OCI-LY1 (cell line): ENCODE measurements around the gene CDK11A.

Experiments
- H2AFZ ChIP-seq: fragments of 200-600 bp; sonication (generic), shearing (Covaris generic); 2 replicates; pipeline ENCODE4 v1.6.0; 2014; ENCODE audit warnings: antibody characterized with exemption, mild to moderate bottlenecking, low read length
- H3F3A ChIP-seq: fragments of 200-600 bp; sonication (generic), shearing (Covaris generic); 2 replicates; pipeline ENCODE4 v1.6.0; 2014; ENCODE audit warnings: mild to moderate bottlenecking, antibody characterized with exemption, low read length, moderate library complexity; ENCODE audit not compliant: insufficient read depth
- H3K27ac ChIP-seq: fragments of 200-600 bp; sonication (generic); 2 replicates; pipeline ENCODE4 v1.5.1; 2014; ENCODE audit warnings: low read length, mixed run types, mild to moderate bottlenecking, low read depth; ENCODE audit not compliant: poor library complexity, severe bottlenecking
- H3K27me3 ChIP-seq: fragments of 200-600 bp; sonication (generic); 2 replicates; pipeline ENCODE4 v1.6.0; 2014; ENCODE audit warnings: antibody characterized with exemption, mild to moderate bottlenecking, low read length, moderate library complexity; ENCODE audit not compliant: insufficient read depth
- H3K36me3 ChIP-seq: fragments of 200-600 bp; sonication (generic); 2 replicates; pipeline ENCODE4 v1.6.1; 2014; ENCODE audit warnings: mild to moderate bottlenecking, antibody characterized with exemption, low read length, moderate library complexity, mixed read lengths; ENCODE audit not compliant: insufficient read depth
- H3K4me1 ChIP-seq: fragments of 200-600 bp; sonication (generic); 2 replicates; pipeline ENCODE4 v1.5.1; 2014; ENCODE audit warnings: mild to moderate bottlenecking, low read length, moderate library complexity; ENCODE audit not compliant: insufficient read depth, severe bottlenecking
- H3K4me2 ChIP-seq: fragments of 200-600 bp; sonication (generic), shearing (Covaris generic); 2 replicates; pipeline ENCODE4 v1.6.1; 2014; ENCODE audit warnings: low read length
- H3K4me3 ChIP-seq: fragments of 200-600 bp; sonication (generic); 2 replicates; pipeline ENCODE4 v1.5.1; 2014; ENCODE audit warnings: low read length, low read depth, mild to moderate bottlenecking, mixed read lengths; ENCODE audit not compliant: poor library complexity, severe bottlenecking
- H3K79me2 ChIP-seq: fragments of 200-600 bp; shearing (Covaris generic); 2 replicates; pipeline ENCODE4 v1.6.1; 2016; ENCODE audit warnings: mixed run types, low read length, mixed read lengths; ENCODE audit not compliant: insufficient read depth
- H3K9ac ChIP-seq: fragments of 200-600 bp; sonication (generic), shearing (Covaris generic); 2 replicates; pipeline ENCODE4 v1.6.1; 2014; ENCODE audit warnings: mild to moderate bottlenecking, low read length, mixed read lengths
- H3K9me2 ChIP-seq: fragments of 200-600 bp; sonication (generic), shearing (Covaris generic); 2 replicates; pipeline ENCODE4 v1.6.1; 2014; ENCODE audit warnings: low read depth, mild to moderate bottlenecking, low read length, mixed read lengths
- H3K9me3 ChIP-seq: fragments of 200-600 bp; shearing (Covaris generic); 2 replicates; pipeline ENCODE4 v1.6.1; 2014; ENCODE audit warnings: low read length, mixed read lengths
- H4K20me1 ChIP-seq: fragments of 200-600 bp; sonication (generic), shearing (Covaris generic); 2 replicates; pipeline ENCODE4 v1.6.0; 2016; ENCODE audit warnings: mild to moderate bottlenecking, low read length; ENCODE audit not compliant: insufficient read depth
- CTCF ChIP-seq: fragments of 200-600 bp; sonication (generic), shearing (Covaris generic); IDR thresholded peaks from 2 replicates; pipeline ENCODE4 v1.5.1; 2017; ENCODE audit warnings: mild to moderate bottlenecking, antibody characterized with exemption, low read length, moderate library complexity, mixed read lengths
- EZH2 ChIP-seq: fragments of 200-600 bp; sonication (generic), shearing (Covaris generic); IDR thresholded peaks from 2 replicates; pipeline ENCODE4 v1.8.0; 2017; ENCODE audit warnings: borderline replicate concordance, mixed run types, mild to moderate bottlenecking, antibody characterized with exemption, low read length, moderate library complexity, mixed read lengths

CDK11A gene

GRCh38 chr1:1770102-1770501, 45.9 kb upstream of the CDK11A start:
- Histone ChIP-seq H3K27ac (no peak overlapping the region), H3K9me3 (peaks cover 6% of the 10 kb centered on the region), H2AFZ (no peak overlapping the region), H3K9ac (no peak overlapping the region), H3K4me1 (peaks cover 2% of the 10 kb centered on the region), H4K20me1 (0 out of 2 replicates have a peak, but pooled peaks cover 3% of the 10 kb centered on the region), H3K4me2 (no peak overlapping the region), H3K27me3 (no peaks in the 10 kb centered on the region), H3K9me2 (no peaks in the 10 kb centered on the region), H3F3A (no peaks in the 10 kb centered on the region), H3K4me3 (no peak overlapping the region), H3K36me3 (peaks cover 94% of the 10 kb centered on the region), H3K79me2 (peaks cover 99% of the 10 kb centered on the region)
- TF ChIP-seq CTCF = no peak
- no peak for TF ChIP-seq EZH2

DNA sequence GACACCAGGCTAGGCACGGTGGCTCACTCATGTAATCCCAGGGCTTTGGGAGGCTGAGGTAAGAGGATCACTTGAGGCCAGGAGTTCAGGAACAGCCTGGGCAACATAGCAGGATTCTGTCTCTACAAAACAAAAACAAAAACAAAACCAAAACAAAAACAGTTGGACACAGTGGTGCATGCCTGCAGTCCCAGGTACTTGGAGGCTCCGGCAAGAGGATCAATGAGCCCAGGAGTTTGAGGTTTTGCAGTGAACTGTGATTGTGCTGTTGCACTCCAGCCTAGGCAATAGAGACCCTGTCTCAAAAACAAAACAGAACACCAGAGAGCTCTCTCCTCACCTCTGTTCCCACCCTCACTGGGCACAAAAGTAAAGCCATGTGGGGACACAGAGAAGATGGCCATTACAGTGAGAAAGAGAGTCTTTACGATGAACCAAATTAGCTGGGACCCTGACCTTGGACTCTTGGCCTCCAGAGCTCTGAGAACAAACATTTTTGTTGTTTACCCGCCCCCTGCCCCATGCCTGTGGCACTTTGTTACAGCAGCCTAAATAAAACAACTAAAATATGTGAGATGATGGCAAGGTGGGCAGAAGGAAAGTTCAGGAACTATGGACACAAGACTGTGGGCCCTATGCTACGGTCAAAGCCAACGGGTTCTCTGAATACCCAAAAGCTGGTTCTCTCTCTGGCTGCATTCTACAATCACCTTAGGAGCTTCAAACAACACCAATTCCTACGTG, 44.3 kb upstream of the CDK11A start:
- Histone ChIP-seq H2AFZ (no peak overlapping the region), H4K20me1 (0 out of 2 replicates have a peak, but pooled peaks cover 3% of the 10 kb centered on the region), H3K27ac (no peak overlapping the region)

GRCh38 chr1:1764876-1765470, 40.8 kb upstream of the CDK11A start:
- peaks cover 97% of the 10 kb centered on the region for H3K36me3 ChIP-seq
- H3K4me1 ChIP-seq = no peaks in the 10 kb centered on the region
- no peaks in the 10 kb centered on the region for H3K9me2 ChIP-seq
- H3K79me2 ChIP-seq = peaks cover 57% of the 10 kb centered on the region
- H3K9ac ChIP-seq = no peak overlapping the region
- TF ChIP-seq CTCF (no peak), EZH2 (no peak)
- no peaks in the 10 kb centered on the region for H3F3A ChIP-seq
- no peak overlapping the region for H3K4me2 ChIP-seq
- peak overlapping the region; percentile 13 for H3K27ac ChIP-seq
- no peaks in the 10 kb centered on the region for H3K9me3 ChIP-seq
- H4K20me1 ChIP-seq = 0 out of 2 replicates have a peak, but pooled peaks cover 3% of the 10 kb centered on the region
- no peaks in the 10 kb centered on the region for H3K27me3 ChIP-seq
- H3K4me3 ChIP-seq = no peak overlapping the region
- no peak overlapping the region for H2AFZ ChIP-seq

More for the DNA sequence above, 44.3 kb upstream of the CDK11A start:
- no peaks in the 10 kb centered on the region for H3K9me2 ChIP-seq
- H3F3A ChIP-seq = no peaks in the 10 kb centered on the region
- H3K27me3 ChIP-seq = no peaks in the 10 kb centered on the region
- H3K36me3 ChIP-seq = peaks cover 95% of the 10 kb centered on the region
- no peak overlapping the region for H3K9ac ChIP-seq
- TF ChIP-seq CTCF = no peak
- TF ChIP-seq EZH2 = no peak
- H3K9me3 ChIP-seq = peaks cover 6% of the 10 kb centered on the region
- no peak overlapping the region for H3K4me3 ChIP-seq
- no peaks in the 10 kb centered on the region for H3K4me1 ChIP-seq
- H3K4me2 ChIP-seq = no peak overlapping the region
- H3K79me2 ChIP-seq = peaks cover 91% of the 10 kb centered on the region
